Activated CD4-positive, alpha-beta T cell treated with anti-CD3 and anti-CD28 coated beads for 36 hours (primary cell): ENCODE data around the gene PACS2. TPM values are rescaled to one million over a fixed set of nuclear protein-coding genes. Genes with fewer than 3 reads are reported as not detected.
"Not testable (repeated sequence)": the region's sequence is repeated elsewhere in the genome, so short reads cannot be mapped to it uniquely, and the experiment has no call there.

Experiments
- ATAC-seq: fragments of 200-7000 bp; cut with Tn5 transposase; one replicate; pipeline ENCODE4 v1.10.0; 2021; ENCODE audit warnings: mild to moderate bottlenecking, moderate library complexity
- CTCF ChIA-PET: fragments of 350-600 bp; sonication (Branson Sonifier 250); formaldehyde crosslinking; loops from one replicate; lab custom pipeline; 2021; ENCODE audit warnings: antibody characterized with exemption; lab: Charles Lee
- POLR2A ChIA-PET: fragments of 350-600 bp; sonication (Branson Sonifier 250); formaldehyde crosslinking; loops from one replicate; lab custom pipeline; 2021; ENCODE audit warnings: antibody characterized with exemption, inconsistent platforms; lab: Charles Lee
- DNase-seq: peaks from one replicate; pipeline ENCODE4 v3.0.0-alpha.2; 2020
- H3K27ac Mint-ChIP-seq: one replicate; pipeline ENCODE4 v1.8.0; 2021; ENCODE audit warnings: mixed read lengths
- H3K27me3 Mint-ChIP-seq: one replicate; pipeline ENCODE4 v1.8.0; 2021; ENCODE audit warnings: mixed read lengths
- H3K36me3 Mint-ChIP-seq: one replicate; pipeline ENCODE4 v1.8.0; 2021; ENCODE audit warnings: low read depth, mixed read lengths
- H3K4me1 Mint-ChIP-seq: one replicate; pipeline ENCODE4 v1.8.0; 2021; ENCODE audit warnings: mixed read lengths
- H3K4me3 Mint-ChIP-seq: one replicate; pipeline ENCODE4 v1.8.0; 2021; ENCODE audit warnings: mild to moderate bottlenecking, moderate library complexity, mixed read lengths
- H3K9me3 Mint-ChIP-seq: one replicate; pipeline ENCODE4 v1.8.0; 2021; ENCODE audit warnings: low read depth, mixed read lengths
- intact Hi-C, 2 experiments: fragments of 100-400 bp; cut with DNase I in 1 of 2; cut with micrococcal nuclease in 1 of 2; formaldehyde crosslinking; loops; one replicate each; pipeline versions ENCODE4 v1.14.2 to v1.15.1; 2022 to 2024; cut with DNase I, micrococcal nuclease
- total RNA-seq, 2 experiments: library from RNA; stranded (reverse); gene quantifications; one replicate each; pipeline ENCODE4 v1.2.3, GENCODE V29; 2021

PACS2 gene
- total RNA-seq, 2 experiments from 2014 or later: 30.6 to 32.9 TPM

GRCh38 chr14:105290621-105291346 lies 23.8 kb upstream of the PACS2 start:
- DNase-seq (peak; percentile 35), ATAC-seq (no peak)
- POLR2A ChIA-PET: interaction anchor here (1.5 kb wide), 1 partner anchor 10 kb away, joined by 3 read pairs; the partner anchor contains the start of gene BRF1
- CTCF ChIA-PET: no interaction called here
- Mint-ChIP-seq H3K27me3 (no peaks in the 10 kb centered on the region), H3K4me3 (no peak overlapping the region), H3K4me1 (peaks cover 43% of the 10 kb centered on the region), H3K9me3 (no peaks in the 10 kb centered on the region), H3K27ac (peak overlapping the region; percentile 23), H3K36me3 (peaks cover 5% of the 10 kb centered on the region)
- intact Hi-C loops: loop anchor here (5.0 kb wide), 3 partner anchors 62 to 198 kb away; partner anchors contain the start of gene TEX22 (in 1 of the 2)

- H3K27me3 Mint-ChIP-seq: no peaks in the 10 kb centered on the region
- peak overlapping the region; percentile 90 for H3K27ac Mint-ChIP-seq
- DNase-seq (peak; percentile 84), ATAC-seq (peak; percentile 42)
- H3K36me3 Mint-ChIP-seq: peaks cover 9% of the 10 kb centered on the region
- POLR2A ChIA-PET: interaction anchor here (0.6 to 1.0 kb wide), 2 partner anchors 8 to 10 kb away, joined by 4 to 5 read pairs; partner anchors contain the start of gene BRF1
- H3K4me1 Mint-ChIP-seq: peaks cover 45% of the 10 kb centered on the region
- H3K4me3 Mint-ChIP-seq: peak overlapping the region; percentile 56
- intact Hi-C loops: loop anchor here (5.0 kb wide), 3 partner anchors 59 to 201 kb away; partner anchors contain the start of gene TEX22 (in 1 of the 2)
- no peaks in the 10 kb centered on the region for H3K9me3 Mint-ChIP-seq
- CTCF ChIA-PET: interaction anchor here (0.7 to 1.1 kb wide), 2 partner anchors 129 to 139 kb away, joined by 3 to 4 read pairs; no protein-coding TSS in a partner anchor
Observed at GRCh38 chr14:105292826-105293711, 21.5 kb upstream of the PACS2 start.

GRCh38 chr14:105294142-105294597 lies 20.4 kb upstream of the PACS2 start:
- ATAC-seq (peak; percentile 95), DNase-seq (peak; percentile 92)
- ChIA-PET POLR2A (interaction anchor here (1.0 kb wide), 1 partner anchor 13 kb away, joined by 4 read pairs; no protein-coding TSS in a partner anchor), CTCF (interaction anchor here (0.7 kb wide), 1 partner anchor 756 kb away, joined by 5 read pairs; no protein-coding TSS in a partner anchor)
- intact Hi-C loops: loop anchor here (5.0 kb wide), 3 partner anchors 58 to 202 kb away; partner anchors contain the start of gene TEX22 (in 1 of the 2)
- no peaks in the 10 kb centered on the region for H3K9me3 Mint-ChIP-seq
- H3K36me3 Mint-ChIP-seq: peaks cover 9% of the 10 kb centered on the region
- H3K27ac Mint-ChIP-seq: peak overlapping the region; percentile 90
- H3K4me1 Mint-ChIP-seq: peaks cover 54% of the 10 kb centered on the region
- no peaks in the 10 kb centered on the region for H3K27me3 Mint-ChIP-seq
- peak overlapping the region; percentile 56 for H3K4me3 Mint-ChIP-seq

- ATAC-seq: not testable (repeated sequence)
Observed at GRCh38 chr14:105297311-105297710, 17.2 kb upstream of the PACS2 start.

GRCh38 chr14:105299654-105300541 lies 14.7 kb upstream of the PACS2 start:
- H3K36me3 Mint-ChIP-seq: peaks cover 9% of the 10 kb centered on the region
- peaks cover 30% of the 10 kb centered on the region for H3K4me1 Mint-ChIP-seq
- peak overlapping the region; percentile 86 for H3K4me3 Mint-ChIP-seq
- no peak for ATAC-seq
- H3K27me3 Mint-ChIP-seq: no peaks in the 10 kb centered on the region
- intact Hi-C loops: loop anchor here (2.0 to 5.0 kb wide), 6 partner anchors 15 to 623 kb away; partner anchors contain the start of genes GPR132 (in 1 of the 2), MTA1 (in 1 of the 2) and PACS2 (in 1 of the 2)
- ChIA-PET CTCF (no interaction called here), POLR2A (interaction anchor here (0.7 to 1.1 kb wide), 2 partner anchors 182 to 249 kb away, joined by 3 to 8 read pairs; no protein-coding TSS in a partner anchor)
- peak overlapping the region; percentile 73 for H3K27ac Mint-ChIP-seq
- peak; percentile 52 for DNase-seq
- H3K9me3 Mint-ChIP-seq: no peaks in the 10 kb centered on the region

More at GRCh38 chr14:105297311-105297710, 17.2 kb upstream of the PACS2 start:
- CTCF ChIA-PET, DNase-seq, H3K4me3 Mint-ChIP-seq, H3K27me3 Mint-ChIP-seq, H3K27ac Mint-ChIP-seq, POLR2A ChIA-PET, H3K9me3 Mint-ChIP-seq, intact Hi-C loops: not testable (repeated sequence)
- Mint-ChIP-seq H3K36me3 (peaks cover 12% of the 10 kb centered on the region), H3K4me1 (peaks cover 49% of the 10 kb centered on the region)

GRCh38 chr14:105300542-105301102 lies 13.9 kb upstream of the PACS2 start, which contains the start of gene BRF1:
Gene BRF1, minus strand, starts transcription at chr14:105301001. Its CDS starts 372 bp downstream, at chr14:105300629.
- peak; percentile 92 for ATAC-seq

GRCh38 chr14:105301103-105301914 lies 13.2 kb upstream of the PACS2 start:
- ATAC-seq: peak; percentile 80
- Mint-ChIP-seq H3K27me3 (no peaks in the 10 kb centered on the region), H3K4me3 (peak overlapping the region; percentile 81), H3K27ac (peak overlapping the region; percentile 86), H3K4me1 (peaks cover 41% of the 10 kb centered on the region), H3K36me3 (peaks cover 7% of the 10 kb centered on the region), H3K9me3 (no peaks in the 10 kb centered on the region)
- peak; percentile 100 for DNase-seq
- POLR2A ChIA-PET: interaction anchor here (0.6 to 1.7 kb wide), 9 partner anchors 9 to 549 kb away, joined by 3 to 23 read pairs (median 3); partner anchors contain the start of genes BTBD6, CDCA4, PACS2 and SIVA1
- CTCF ChIA-PET: interaction anchor here (0.6 to 1.0 kb wide), 3 partner anchors 10 to 13 kb away, joined by 3 to 11 read pairs (median 3); partner anchors contain the start of gene PACS2
- intact Hi-C loops: loop anchor here (1.0 to 5.0 kb wide), 14 partner anchors 13 to 624 kb away; partner anchors contain the start of genes PACS2 (in 2 of the 2), BTBD6 (in 1 of the 2), CDCA4 (in 1 of the 2) and CLBA1 (in 1 of the 2)

More at GRCh38 chr14:105300542-105301102, 13.9 kb upstream of the PACS2 start, which contains the start of gene BRF1:
- peak; percentile 99 for DNase-seq
- Mint-ChIP-seq H3K27me3 (no peaks in the 10 kb centered on the region), H3K4me1 (peaks cover 35% of the 10 kb centered on the region), H3K9me3 (no peaks in the 10 kb centered on the region), H3K4me3 (peak within 1 kb of the TSS; percentile 86), H3K36me3 (peaks cover 7% of the 10 kb centered on the region), H3K27ac (peak within 1 kb of the TSS; percentile 86)
- POLR2A ChIA-PET: interaction anchor here (0.7 to 1.7 kb wide), 9 partner anchors 8 to 548 kb away, joined by 3 to 23 read pairs (median 4); partner anchors contain the start of genes BTBD6, PACS2 and SIVA1
- CTCF ChIA-PET: interaction anchor here (0.6 to 1.0 kb wide), 3 partner anchors 11 to 13 kb away, joined by 3 to 11 read pairs (median 3); partner anchors contain the start of gene PACS2
- intact Hi-C loops: loop anchor here (1.0 to 5.0 kb wide), 14 partner anchors 14 to 623 kb away; partner anchors contain the start of genes PACS2 (in 2 of the 2), BTBD6 (in 1 of the 2), CDCA4 (in 1 of the 2) and CLBA1 (in 1 of the 2)

- ATAC-seq, CTCF ChIA-PET, H3K27me3 Mint-ChIP-seq, DNase-seq, H3K36me3 Mint-ChIP-seq, H3K9me3 Mint-ChIP-seq: not testable (repeated sequence)
- POLR2A ChIA-PET: interaction anchor here (1.7 kb wide), 1 partner anchor 12 kb away, joined by 23 read pairs; the partner anchor contains the start of gene PACS2
- H3K4me1 Mint-ChIP-seq: peaks cover 41% of the 10 kb centered on the region
- H3K27ac Mint-ChIP-seq: peak overlapping the region; percentile 86
- H3K4me3 Mint-ChIP-seq: peak overlapping the region; percentile 81
- intact Hi-C loops: loop anchor here (1.0 to 5.0 kb wide), 14 partner anchors 12 to 625 kb away; partner anchors contain the start of genes PACS2 (in 2 of the 2), BTBD6 (in 1 of the 2), CDCA4 (in 1 of the 2) and CLBA1 (in 1 of the 2)
Observed at GRCh38 chr14:105301915-105302249, 12.7 kb upstream of the PACS2 start.
